GM12801 (cell line): Measurements from ENCODE around the gene MYNN.

Experiments used
- CTCF ChIP-seq: IDR thresholded peaks from one replicate; pipeline ENCODE4 v1.5.1; 2011; ENCODE audit warnings: control low read depth; ENCODE audit not compliant: insufficient read length; ENCODE audit errors: extremely low read depth

MYNN gene

GRCh38 chr3:169754711-169755110, 18.5 kb upstream of the MYNN start:
- TF ChIP-seq CTCF, result no peak

- TF ChIP-seq CTCF, result no peak
Measured at GRCh38 chr3:169755488-169755887, 17.7 kb upstream of the MYNN start.

GRCh38 chr3:169758359-169758994, 14.7 kb upstream of the MYNN start:
- TF ChIP-seq CTCF, result no peak

- no peak for TF ChIP-seq CTCF
Measured at GRCh38 chr3:169759256-169759655, 13.9 kb upstream of the MYNN start.

GRCh38 chr3:169760479-169760878, 12.7 kb upstream of the MYNN start:
- no peak for TF ChIP-seq CTCF

- no peak for TF ChIP-seq CTCF
Measured at GRCh38 chr3:169764312-169764881, 8.8 kb upstream of the MYNN start.

GRCh38 chr3:169764882-169765612, 8.1 kb upstream of the MYNN start, which contains the start of gene TERC:
Gene TERC (minus strand): TSS chr3:169765060.
- no peak for TF ChIP-seq CTCF
